HG03442 (cell line): Measurements from ENCODE around the gene HMGN3.

Experiments used
- ATAC-seq: cut with Tn5 transposase; IDR thresholded peaks from one replicate; pipeline ENCODE4 v1.9.1; 2021; ENCODE audit warnings: mild to moderate bottlenecking, moderate library complexity; ENCODE audit not compliant: unreplicated experiment

HMGN3 gene

GRCh38 chr6:79188107-79188506 lies 46.4 kb downstream of the HMGN3 start:
- ATAC-seq = no peak

- ATAC-seq = no peak
These were observed 47.9 kb downstream of the HMGN3 start for GRCh38 chr6:79186564-79186963.

- no peak for ATAC-seq
These were observed 49.8 kb downstream of the HMGN3 start for GRCh38 chr6:79184641-79185040.

DNA sequence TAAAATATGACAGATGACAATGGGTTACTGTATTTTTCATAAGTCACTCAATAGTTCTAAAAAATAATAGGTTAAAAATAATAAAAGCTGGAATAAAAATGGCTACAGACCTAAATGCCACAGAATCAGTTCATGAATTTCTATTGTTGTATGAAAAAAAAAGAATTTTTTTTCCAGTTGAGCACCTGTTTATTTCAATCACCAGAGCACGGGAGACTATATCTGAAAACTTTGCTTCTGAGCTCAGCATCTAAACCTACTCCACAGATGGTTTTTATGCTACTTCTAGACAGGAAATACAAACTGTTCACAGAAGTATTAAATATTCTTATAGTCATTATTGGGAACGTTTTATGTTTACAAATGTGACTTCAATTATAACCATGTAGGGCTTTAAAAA lies 50.4 kb downstream of the HMGN3 start:
- ATAC-seq = no peak

DNA sequence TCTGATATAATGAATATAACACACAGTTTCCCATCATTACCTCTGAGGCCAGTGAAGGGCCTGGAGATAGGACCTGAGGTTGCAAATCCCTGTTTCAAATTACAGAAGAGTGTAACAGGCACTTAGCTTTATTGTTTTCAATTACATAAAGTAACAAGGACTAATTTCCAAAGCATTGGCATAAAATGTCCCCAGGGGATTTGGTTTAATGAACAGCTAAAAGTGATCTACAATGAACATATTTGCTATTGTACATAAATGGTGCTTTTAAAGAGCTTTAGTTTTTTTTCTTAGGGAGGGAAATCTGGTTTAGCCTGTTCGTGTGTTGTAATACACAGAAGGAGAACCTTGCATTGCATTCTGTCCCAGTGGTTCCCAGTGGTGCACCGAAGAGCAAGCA lies 54.4 kb downstream of the HMGN3 start:
- no peak for ATAC-seq

- no peak for ATAC-seq
These were observed 61.1 kb downstream of the HMGN3 start for GRCh38 chr6:79173378-79173777.

- no peak for ATAC-seq
These were observed 63.5 kb downstream of the HMGN3 start for GRCh38 chr6:79170959-79171358.

DNA sequence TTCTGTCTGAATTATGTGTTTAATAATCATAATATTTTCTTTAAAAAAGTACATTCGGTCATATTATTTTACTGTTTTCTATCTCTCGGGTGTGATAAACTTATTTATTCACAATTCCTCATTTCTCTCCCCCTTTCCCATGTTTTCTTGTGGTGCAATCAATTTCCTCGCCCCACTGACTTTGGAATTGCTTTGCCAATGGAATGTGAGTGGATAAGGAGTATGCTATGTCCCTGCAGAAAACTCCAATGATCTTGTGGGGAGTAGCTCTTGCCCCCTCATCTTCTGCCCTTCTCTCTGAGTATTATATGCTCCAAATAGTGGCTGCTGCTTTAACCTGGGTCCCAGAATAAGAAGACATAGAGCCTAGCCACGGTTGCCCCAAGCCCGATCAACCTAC lies 64.1 kb downstream of the HMGN3 start:
- no peak for ATAC-seq

- ATAC-seq = no peak
These were observed 65.8 kb downstream of the HMGN3 start for GRCh38 chr6:79168695-79168980.

GRCh38 chr6:79167931-79168694 lies 66.4 kb downstream of the HMGN3 start:
- ATAC-seq = no peak

GRCh38 chr6:79159846-79160245 lies 74.6 kb downstream of the HMGN3 start:
- ATAC-seq = no peak

GRCh38 chr6:79158856-79159516 lies 75.5 kb downstream of the HMGN3 start:
- ATAC-seq = no peak

DNA sequence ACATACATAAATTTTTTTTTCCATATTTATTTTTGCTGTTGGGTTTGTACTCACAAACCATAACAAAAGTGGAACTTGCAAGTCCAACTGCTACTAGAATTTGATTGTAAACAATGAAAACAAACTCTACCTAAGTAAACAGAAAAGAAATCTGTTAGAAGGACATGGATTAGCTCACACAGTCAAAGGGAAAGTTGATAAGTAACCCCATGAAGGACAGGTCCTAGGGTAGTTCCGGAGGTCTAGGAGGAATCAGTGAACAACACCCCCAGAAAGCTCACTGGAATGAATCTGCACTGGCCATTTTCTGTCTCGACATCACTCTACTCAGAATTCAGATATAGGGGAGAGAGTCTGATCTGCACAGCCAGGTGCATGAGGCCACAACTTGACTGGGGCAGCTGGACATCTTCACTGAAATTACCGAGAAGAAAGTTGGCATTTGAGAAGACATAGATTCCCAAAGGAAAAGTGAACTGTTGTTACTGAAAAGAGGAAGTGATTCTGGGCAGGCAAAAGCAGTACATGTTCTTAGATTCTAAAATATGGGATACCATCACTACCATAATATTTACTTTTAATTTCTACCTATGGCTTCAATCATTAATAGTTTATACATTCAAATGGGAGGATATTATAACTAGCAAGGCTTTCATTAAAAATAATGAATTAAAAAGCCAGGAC lies 76.4 kb downstream of the HMGN3 start:
- ATAC-seq = no peak

DNA sequence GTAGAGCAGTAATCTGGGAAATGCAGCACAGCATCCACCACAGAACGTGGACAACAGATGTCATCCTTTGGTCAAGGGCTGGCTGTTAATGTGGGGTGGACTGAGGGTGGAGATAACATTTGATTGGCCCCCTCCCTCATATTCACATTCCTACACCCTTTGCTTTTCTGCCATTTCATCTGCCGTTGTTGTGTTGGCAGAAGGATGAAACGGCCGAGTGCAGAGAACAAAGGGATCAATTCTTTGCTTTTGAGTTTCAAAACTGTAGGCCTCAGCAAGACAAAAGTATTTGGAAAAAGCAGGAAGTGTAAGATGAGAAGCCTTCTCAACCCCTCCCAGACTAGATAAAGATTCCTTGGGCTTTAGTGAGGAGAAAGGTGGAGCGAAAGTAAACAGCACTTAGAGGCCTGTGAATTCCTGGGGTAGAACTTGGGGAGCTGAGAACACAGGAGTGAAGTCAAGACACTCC lies 82.2 kb downstream of the HMGN3 start:
- ATAC-seq = no peak
